GM12878 (cell line): ENCODE results near the gene RAB10. TPM values are rescaled to one million over a fixed set of nuclear protein-coding genes. Genes with fewer than 3 reads are reported as not detected.

ENCODE experiments used
- ATAC-seq: fragments of 200-7000 bp; cut with Tn5 transposase; 3 replicates; pipeline ENCODE4 v1.9.1; 2020; ENCODE audit warnings: mild to moderate bottlenecking, moderate library complexity
- BruUV-seq: library from RNA; stranded (reverse); fragments of 400-500 nt; replicated peaks from 2 replicates; lab custom pipeline; 2021; lab: Mats Ljungman, UMichigan
- CTCF ChIA-PET: fragments of 300-600 bp; sonication (Branson Sonifier 250); formaldehyde crosslinking; extraction: SDS; loops from one replicate; lab custom pipeline; 2021; ENCODE audit warnings: inconsistent platforms; lab: Yijun Ruan, JAX
- POLR2A ChIA-PET: fragments of 350-600 bp; formaldehyde crosslinking; extraction: SDS; loops from one replicate; lab custom pipeline; 2021; ENCODE audit warnings: inconsistent platforms; lab: Charles Lee
- RAD21 ChIA-PET: fragments of 300-600 bp; sonication (Branson Sonifier 250); formaldehyde crosslinking; loops from one replicate; lab custom pipeline; 2023; ENCODE audit warnings: antibody characterized with exemption; ENCODE audit not compliant: unreplicated experiment; lab: Charles Lee
- SMC1A ChIA-PET: fragments of 300-600 bp; sonication (Branson Sonifier 250); formaldehyde crosslinking; loops from one replicate; lab custom pipeline; 2023; ENCODE audit not compliant: unreplicated experiment, uncharacterized antibody; lab: Charles Lee
- DNase-seq: peaks from one replicate; pipeline ENCODE4 v3.0.0-alpha.2; 2011; ENCODE audit warnings: low read depth, low spot score
- FAIRE-seq: peaks from 3 replicates; lab custom pipeline; 2011; peaks lifted over from hg19 to GRCh38; lab: Jason Lieb, UNC
- H2AFZ ChIP-seq: 2 replicates; pipeline ENCODE4 v1.6.0; 2011; ENCODE audit warnings: low read depth, low read length, control low read depth; ENCODE audit not compliant: control insufficient read depth
- H3K27ac ChIP-seq: 2 replicates; pipeline ENCODE4 v1.5.1; 2011; ENCODE audit warnings: control low read depth; ENCODE audit not compliant: control insufficient read depth, insufficient read depth
- H3K27me3 ChIP-seq, 2 experiments: replicated peaks in 1 of 2; 2 replicates each; pipeline versions ENCODE4 v1.6.0 to v1.6.1; 2011; ENCODE audit warnings: low read length in 1 of 2; ENCODE audit not compliant: control insufficient read depth in 2 of 2, insufficient read depth in 2 of 2
- H3K36me3 ChIP-seq, 2 experiments: 2 replicates each; pipeline ENCODE4 v1.5.1; 2011; ENCODE audit warnings: low read length in 1 of 2; ENCODE audit not compliant: control insufficient read depth in 2 of 2, insufficient read depth in 2 of 2
- H3K4me1 ChIP-seq: 2 replicates; pipeline ENCODE4 v1.6.1; 2011; ENCODE audit warnings: mild to moderate bottlenecking, low read length, moderate library complexity, mixed read lengths; ENCODE audit not compliant: control insufficient read depth, insufficient read depth
- H3K4me2 ChIP-seq: 2 replicates; pipeline ENCODE4 v1.6.0; 2011; ENCODE audit warnings: control low read depth; ENCODE audit not compliant: control insufficient read depth, insufficient read depth
- H3K4me3 ChIP-seq: fragments of 200-600 bp; sonication (generic); 2 replicates; pipeline ENCODE4 v1.5.1; 2016
- H3K79me2 ChIP-seq: 2 replicates; pipeline ENCODE4 v1.6.0; 2011; ENCODE audit warnings: low read length; ENCODE audit not compliant: control insufficient read depth, insufficient read depth
- H3K9ac ChIP-seq: 2 replicates; pipeline ENCODE4 v1.8.0; 2011; ENCODE audit warnings: low read length, control low read depth, mixed read lengths; ENCODE audit not compliant: control insufficient read depth, insufficient read depth
- H3K9me3 ChIP-seq: replicated peaks from 3 replicates; pipeline ENCODE4 v1.5.1; 2011; ENCODE audit warnings: mild to moderate bottlenecking, low read length; ENCODE audit not compliant: control insufficient read depth, insufficient read depth
- H4K20me1 ChIP-seq: 2 replicates; pipeline ENCODE4 v1.6.0; 2011; ENCODE audit not compliant: control insufficient read depth, insufficient read depth
- ASH2L ChIP-seq: fragments of 300-600, 200-600 bp; sonication (generic); IDR thresholded peaks from 2 replicates; pipeline ENCODE4 v1.6.1; 2017; ENCODE audit warnings: low read depth, mild to moderate bottlenecking, borderline replicate concordance
- ATF7 ChIP-seq: fragments of 450-650 bp; IDR thresholded peaks from 2 replicates; pipeline ENCODE4 v1.6.1; 2016; ENCODE audit warnings: low read depth, mild to moderate bottlenecking
- CBFB ChIP-seq: IDR thresholded peaks from 2 replicates; pipeline ENCODE4 v1.6.1; 2016; ENCODE audit warnings: antibody characterized with exemption, low read depth
- CBX5 ChIP-seq: sonication (generic); IDR thresholded peaks from 2 replicates; pipeline ENCODE4 v1.6.1; 2016; ENCODE audit warnings: low read depth, moderate library complexity, mild to moderate bottlenecking, inconsistent platforms
- DPF2 ChIP-seq: fragments of 450-650 bp; IDR thresholded peaks from 2 replicates; pipeline ENCODE4 v1.6.1; 2017; ENCODE audit warnings: mild to moderate bottlenecking
- HDGF ChIP-seq: fragments of 450-650 bp; IDR thresholded peaks from 2 replicates; pipeline ENCODE4 v1.6.1; 2016; ENCODE audit warnings: antibody characterized with exemption
- IRF4 ChIP-seq: IDR thresholded peaks from 2 replicates; pipeline ENCODE4 v1.6.1; 2011; ENCODE audit warnings: low read depth, low read length
- KAT2A ChIP-seq: conservative IDR thresholded peaks from 2 replicates; pipeline ENCODE4 v1.6.1; 2011; ENCODE audit warnings: low read depth, low read length; ENCODE audit not compliant: control insufficient read depth
- LARP7 ChIP-seq: fragments of 450-650 bp; IDR thresholded peaks from 2 replicates; pipeline ENCODE4 v1.6.1; 2017; ENCODE audit warnings: mild to moderate bottlenecking
- NFIC ChIP-seq: IDR thresholded peaks from 2 replicates; pipeline ENCODE4 v1.6.1; 2012; ENCODE audit warnings: low read depth, mild to moderate bottlenecking, inconsistent platforms, low read length, moderate library complexity
- NR2C1 ChIP-seq: fragments of 450-650 bp; IDR thresholded peaks from 2 replicates; pipeline ENCODE4 v1.6.1; 2017; ENCODE audit warnings: antibody characterized with exemption, mild to moderate bottlenecking, moderate library complexity
- RB1 ChIP-seq: fragments of 450-650 bp; formaldehyde crosslinking; IDR thresholded peaks from 2 replicates; pipeline ENCODE4 v1.6.1; 2017; ENCODE audit warnings: mild to moderate bottlenecking, borderline replicate concordance
- RELB ChIP-seq: fragments of 450-650 bp; IDR thresholded peaks from 2 replicates; pipeline ENCODE4 v1.6.1; 2017; ENCODE audit warnings: low read depth, mild to moderate bottlenecking, moderate library complexity
- SIN3A ChIP-seq: IDR thresholded peaks from 2 replicates; pipeline ENCODE4 v1.6.1; 2012; ENCODE audit warnings: low read depth, low read length, improper control_type of control experiment
- SRF ChIP-seq, 2 experiments: IDR thresholded peaks; 2 replicates each; pipeline ENCODE4 v1.6.1; 2011; ENCODE audit warnings: low read depth in 2 of 2, low read length in 2 of 2, mild to moderate bottlenecking in 1 of 2, moderate library complexity in 1 of 2
- TBL1XR1 ChIP-seq: IDR thresholded peaks from 2 replicates; pipeline ENCODE4 v1.6.1; 2012; ENCODE audit warnings: low read depth, low read length, improper control_type of control experiment
- ZBTB11 ChIP-seq: fragments of 450-650 bp; formaldehyde crosslinking; IDR thresholded peaks from 2 replicates; pipeline ENCODE4 v1.5.0; 2022; ENCODE audit warnings: mild to moderate bottlenecking, missing genetic modification characterization
- WGBS: methylation state at CpG from one replicate; pipeline ENCODE4 v1.1.6; 2016; ENCODE audit warnings: low lambda C conversion rate; ENCODE audit not compliant: insufficient replicate concordance, insufficient coverage; ENCODE audit errors: missing lambda C conversion rate; 5-methylcytosine and 5-hydroxymethylcytosine counted together
- in situ Hi-C: fragments of 300-500 bp; cut with MboI; formaldehyde crosslinking; loops from 9 replicates; pipeline ENCODE4 v1.14.3; 2018; ENCODE audit warnings: mixed read lengths
- intact Hi-C: fragments of 100-400 bp; cut with micrococcal nuclease; formaldehyde crosslinking; loops from one replicate; pipeline ENCODE4 v1.14.2; 2022; ENCODE audit not compliant: unreplicated experiment
- polyA plus RNA-seq, 11 experiments: library from polyadenylated mRNA; depleted of rRNA in 4 of 11; unstranded in 6 of 11; stranded (reverse) in 5 of 11; fragments of >200 nt; fragmentation: Nextera tagmentation in 4 of 11; fragmentation: Illumina TruSeq in 1 of 11; extraction: Ambion mirVana in 4 of 11; extraction: Trizol in 1 of 11; gene quantifications; 1 replicate in 1 of 11; 2 replicates in 10 of 11; pipeline versions ENCODE4 v1.2.1 to v1.2.3, GENCODE V29; 2011 to 2016; ENCODE audit warnings: inconsistent platforms in 2 of 11, missing spikeins in 2 of 11, low read depth in 1 of 11
- total RNA-seq, 4 experiments: library from RNA; depleted of rRNA in 3 of 4; stranded (reverse); fragments of >200 nt in 3 of 4; fragmentation: Illumina TruSeq in 1 of 4; extraction: Trizol in 1 of 4; gene quantifications; 2 replicates each; pipeline versions ENCODE4 v1.2.1 to v1.2.3, GENCODE V29; 2013 to 2021
- TF ChIP-seq, protein P1 (sequence below): fragments of 450-650 bp; conservative IDR thresholded peaks from 2 replicates; pipeline ENCODE4 v1.6.1; 2017; ENCODE audit warnings: mild to moderate bottlenecking, moderate library complexity

RAB10 gene
- total and polyA plus RNA-seq, 10 of the 15 experiments (the other 5 are each of a cell fraction or from before 2014, with no cell fraction given), result 13.3 to 109 (median 82.0) TPM

GRCh38 chr2:26068602-26069298 lies 34.9 kb downstream of the RAB10 start:
- H3K9me3 ChIP-seq, result no peaks in the 10 kb centered on the region; the same call in 2 of the 3 replicates
- no peaks in the 10 kb centered on the region for H3K27me3 ChIP-seq
- H3K4me2 ChIP-seq, result peak overlapping the region; percentile 51
- ChIA-PET POLR2A (interaction anchor here (0.6 to 2.0 kb wide), 6 partner anchors 8 to 177 kb away, joined by 3 to 10 read pairs (median 5); partner anchors contain the start of genes HADHA, HADHB and RAB10), CTCF (interaction anchor here (1.4 to 1.7 kb wide), 3 partner anchors 9 to 175 kb away, joined by 3 to 6 read pairs (median 4); no protein-coding TSS in a partner anchor), RAD21 (interaction anchor here (0.9 to 1.1 kb wide), 5 partner anchors 9 to 52 kb away, joined by 3 to 5 read pairs (median 3); partner anchors contain the start of gene RAB10), SMC1A (interaction anchor here (0.6 to 2.0 kb wide), 15 partner anchors 9 to 215 kb away, joined by 3 to 9 read pairs (median 4); partner anchors contain the start of gene RAB10)
- in situ Hi-C loops, result no loop called here
- no peak overlapping the region for H2AFZ ChIP-seq
- DNase-seq, result peak; percentile 84
- intact Hi-C loops, result loop anchor here (2.0 kb wide), 1 partner anchor 26 kb away; no protein-coding TSS in a partner anchor
- peaks cover 75% of the 10 kb centered on the region for H3K79me2 ChIP-seq
- BruUV-seq, result no TSS peak
- WGBS, result 1% methylated on average over 4 of the region's 4 CpGs
- no peaks in the 10 kb centered on the region for H4K20me1 ChIP-seq
- peaks cover 28% of the 10 kb centered on the region for H3K4me1 ChIP-seq
- H3K36me3 ChIP-seq, result no peaks in the 10 kb centered on the region
- no peak overlapping the region for H3K9ac ChIP-seq
- H3K27ac ChIP-seq, result peak overlapping the region; percentile 59
- FAIRE-seq, result peak; percentile 81
- H3K4me3 ChIP-seq, result peak overlapping the region; percentile 51; the same call in 1 of the 2 replicates
- ATAC-seq, result peak; percentile 96
- no peak for TF ChIP-seq NR2C1
- TF ChIP-seq CBX5, result no peak
- no peak for TF ChIP-seq LARP7
- TF ChIP-seq ATF7, result peak; percentile 78
- TF ChIP-seq ZBTB11, result no peak
- TF ChIP-seq, protein P1, sequence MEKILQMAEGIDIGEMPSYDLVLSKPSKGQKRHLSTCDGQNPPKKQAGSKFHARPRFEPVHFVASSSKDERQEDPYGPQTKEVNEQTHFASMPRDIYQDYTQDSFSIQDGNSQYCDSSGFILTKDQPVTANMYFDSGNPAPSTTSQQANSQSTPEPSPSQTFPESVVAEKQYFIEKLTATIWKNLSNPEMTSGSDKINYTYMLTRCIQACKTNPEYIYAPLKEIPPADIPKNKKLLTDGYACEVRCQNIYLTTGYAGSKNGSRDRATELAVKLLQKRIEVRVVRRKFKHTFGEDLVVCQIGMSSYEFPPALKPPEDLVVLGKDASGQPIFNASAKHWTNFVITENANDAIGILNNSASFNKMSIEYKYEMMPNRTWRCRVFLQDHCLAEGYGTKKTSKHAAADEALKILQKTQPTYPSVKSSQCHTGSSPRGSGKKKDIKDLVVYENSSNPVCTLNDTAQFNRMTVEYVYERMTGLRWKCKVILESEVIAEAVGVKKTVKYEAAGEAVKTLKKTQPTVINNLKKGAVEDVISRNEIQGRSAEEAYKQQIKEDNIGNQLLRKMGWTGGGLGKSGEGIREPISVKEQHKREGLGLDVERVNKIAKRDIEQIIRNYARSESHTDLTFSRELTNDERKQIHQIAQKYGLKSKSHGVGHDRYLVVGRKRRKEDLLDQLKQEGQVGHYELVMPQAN, result no peak
- no peak for TF ChIP-seq ASH2L
- TF ChIP-seq CBFB, result no peak
- no peak for TF ChIP-seq RELB
- TF ChIP-seq HDGF, result no peak
- no peak for TF ChIP-seq RB1
- TF ChIP-seq KAT2A, result no peak
- TF ChIP-seq IRF4, result peak; percentile 85
- no peak for TF ChIP-seq SRF (IDR thresholded peaks at IDR 0.05; ENCODE audit: low read depth in 2 of 2, low read length in 2 of 2)
- TF ChIP-seq DPF2, result peak; percentile 65
- peak; percentile 59; the same call in 1 of the 2 replicates for TF ChIP-seq TBL1XR1
- TF ChIP-seq NFIC, result peak; percentile 73
- no peak for TF ChIP-seq SIN3A
